HG02798 (cell line): ENCODE data around the gene CDKL1.
"Not testable (repeated sequence)": the region's sequence is repeated elsewhere in the genome, so short reads cannot be mapped to it uniquely, and the experiment has no call there.

Experiments
- ATAC-seq: cut with Tn5 transposase; IDR thresholded peaks from one replicate; pipeline ENCODE4 v1.9.1; 2021; ENCODE audit warnings: mild to moderate bottlenecking; ENCODE audit not compliant: unreplicated experiment, poor library complexity

CDKL1 gene

GRCh38 chr14:50360851-50361250 lies 35.8 kb downstream of the CDKL1 start:
- ATAC-seq, result no peak

DNA sequence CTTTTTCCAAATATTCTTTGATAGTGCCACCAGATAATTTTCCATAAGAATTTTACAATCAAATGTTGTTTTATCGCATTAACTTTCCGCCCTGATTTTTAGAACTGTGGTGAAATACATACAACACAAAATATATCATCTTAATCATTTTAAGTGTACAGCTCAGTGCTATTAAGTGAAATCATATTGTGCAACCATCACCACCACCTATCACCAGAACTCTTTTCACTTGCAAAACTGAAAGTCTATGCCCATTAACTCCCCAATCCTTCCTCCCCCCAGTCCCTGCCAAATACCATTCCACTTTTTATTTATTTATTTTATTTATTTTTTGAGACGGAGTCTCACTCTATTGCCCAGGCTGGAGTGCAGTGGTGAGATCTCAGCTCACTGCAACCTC lies 36.6 kb downstream of the CDKL1 start:
- ATAC-seq, result no peak

DNA sequence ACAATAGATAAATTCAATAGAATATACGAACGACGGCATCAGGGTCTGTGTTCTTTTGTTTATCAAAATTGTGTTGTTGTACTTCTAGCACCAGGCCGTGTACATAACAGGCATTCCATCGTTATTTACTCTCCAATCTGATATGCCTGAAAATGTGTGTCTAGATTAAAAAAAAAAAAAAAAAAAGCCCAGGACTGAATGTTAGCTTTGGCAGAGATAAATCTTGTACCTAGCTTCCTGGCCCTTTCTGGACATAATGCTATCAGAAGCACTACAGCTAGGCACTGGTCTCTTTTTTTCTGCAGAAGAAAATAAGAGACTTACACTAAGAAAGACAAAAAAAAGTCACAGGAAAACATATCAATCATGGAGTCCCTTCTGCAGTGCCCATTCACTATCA lies 37.0 kb downstream of the CDKL1 start:
- ATAC-seq, result no peak

- no peak for ATAC-seq
These were observed 38.8 kb downstream of the CDKL1 start for GRCh38 chr14:50357753-50358395.

- no peak for ATAC-seq
These were observed 39.6 kb downstream of the CDKL1 start for GRCh38 chr14:50357124-50357523.

DNA sequence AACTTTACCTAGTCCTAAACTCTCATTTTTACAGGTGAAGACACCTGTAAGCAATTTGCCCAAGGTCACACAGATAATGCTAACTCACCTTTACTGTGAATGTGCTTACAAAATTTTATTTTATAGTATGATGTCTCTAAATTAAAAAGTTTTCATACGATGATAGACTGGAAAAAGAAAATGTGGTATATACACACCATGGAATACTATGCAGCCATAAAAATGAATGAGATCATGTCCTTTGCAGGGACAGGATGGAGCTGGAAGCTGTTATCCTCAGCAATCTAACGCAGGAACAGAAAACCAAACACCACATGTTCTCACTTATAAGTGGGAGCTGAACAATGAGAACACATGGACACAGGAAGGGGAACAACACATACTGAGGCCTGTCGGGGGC lies 40.4 kb downstream of the CDKL1 start:
- not testable (repeated sequence) for ATAC-seq

DNA sequence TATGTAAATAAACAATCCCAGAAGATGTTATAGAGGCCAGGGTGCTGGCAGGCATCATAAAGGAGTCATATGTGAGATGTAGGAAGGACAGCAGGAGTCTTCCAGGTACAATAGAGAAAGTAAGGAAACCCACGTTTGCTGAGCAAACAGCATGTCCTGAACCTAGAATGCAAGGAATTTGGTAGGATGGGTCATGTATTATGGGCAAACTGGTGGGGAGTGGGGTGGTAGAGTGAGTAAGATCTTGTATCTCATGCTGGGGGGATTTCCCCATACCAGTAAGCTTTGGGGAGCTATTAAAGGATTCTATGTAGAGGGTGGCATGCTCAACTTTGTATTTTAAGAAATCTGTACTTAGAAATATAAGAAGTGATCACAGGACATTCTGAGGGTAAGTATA lies 41.0 kb downstream of the CDKL1 start:
- no peak for ATAC-seq

GRCh38 chr14:50354527-50354926 lies 42.2 kb downstream of the CDKL1 start:
- no peak for ATAC-seq

DNA sequence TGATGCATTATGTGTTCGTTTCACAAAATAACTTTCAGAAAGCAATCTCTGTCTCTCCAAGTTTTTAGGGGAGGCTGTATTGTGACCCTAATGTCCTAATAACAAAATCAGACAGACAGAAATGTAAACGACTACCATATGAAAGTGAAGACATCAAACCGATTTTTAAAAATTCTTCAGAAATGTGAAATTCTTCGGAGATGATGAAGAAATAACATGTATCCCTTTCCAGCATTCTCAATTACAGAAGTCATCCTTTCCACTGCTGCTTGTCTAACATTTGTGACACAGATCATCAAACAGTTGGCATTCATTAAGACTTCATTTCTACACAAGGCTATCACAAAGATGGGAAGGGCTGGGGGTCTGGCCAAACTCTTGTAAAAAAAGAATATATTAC lies 43.6 kb downstream of the CDKL1 start:
- no peak for ATAC-seq

- ATAC-seq, result no peak
These were observed 44.1 kb downstream of the CDKL1 start for GRCh38 chr14:50352584-50352983.

- no peak for ATAC-seq
These were observed 45.7 kb downstream of the CDKL1 start for GRCh38 chr14:50350975-50351374.

DNA sequence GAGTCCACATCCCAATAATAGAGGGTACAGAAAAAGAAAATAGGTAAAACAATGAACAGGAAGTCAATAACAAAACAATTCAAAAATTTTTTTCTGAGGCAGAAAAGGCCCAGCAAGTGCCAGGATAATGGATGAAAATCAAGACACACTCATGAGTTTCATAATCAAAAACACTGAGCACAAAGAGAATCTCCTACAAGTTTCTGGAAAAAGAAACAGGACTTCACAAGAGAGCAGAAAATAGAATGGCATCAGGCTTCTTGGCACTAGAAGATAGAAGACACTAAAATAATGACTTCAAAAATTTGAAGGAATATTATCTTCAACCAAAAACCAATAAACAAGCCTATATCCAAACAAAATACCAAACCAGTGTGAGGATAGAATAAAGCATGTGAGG lies 47.7 kb downstream of the CDKL1 start:
- no peak for ATAC-seq

- no peak for ATAC-seq
These were observed 49.2 kb downstream of the CDKL1 start for GRCh38 chr14:50347521-50347920.

DNA sequence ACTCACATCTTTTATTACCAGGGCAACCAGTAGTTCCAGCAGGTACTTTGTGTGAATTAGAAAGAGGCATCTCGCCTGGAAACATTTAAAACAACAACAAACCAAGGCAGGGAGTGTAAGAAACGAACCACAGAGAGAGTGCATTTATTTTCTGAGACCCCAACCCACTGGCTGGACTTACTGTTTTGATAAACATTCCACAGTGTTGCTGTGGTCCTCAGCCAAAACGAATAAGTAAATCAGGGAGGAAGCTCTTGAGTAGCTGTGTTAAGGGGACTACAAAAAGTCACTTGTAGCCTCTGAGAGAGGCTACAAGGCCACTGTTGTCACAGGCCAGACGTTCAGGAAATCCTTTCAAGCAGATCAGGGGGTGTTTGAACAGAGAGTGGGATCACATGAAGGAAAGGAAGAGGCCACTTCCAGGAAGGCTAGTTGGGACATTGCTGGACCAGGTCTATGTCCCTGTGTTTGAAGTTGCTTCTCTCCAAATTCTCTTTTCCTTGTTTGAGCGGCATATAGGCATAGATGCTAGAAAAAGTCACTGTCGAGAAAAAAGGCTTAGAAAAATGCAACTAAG lies 50.7 kb downstream of the CDKL1 start:
- no peak for ATAC-seq

DNA sequence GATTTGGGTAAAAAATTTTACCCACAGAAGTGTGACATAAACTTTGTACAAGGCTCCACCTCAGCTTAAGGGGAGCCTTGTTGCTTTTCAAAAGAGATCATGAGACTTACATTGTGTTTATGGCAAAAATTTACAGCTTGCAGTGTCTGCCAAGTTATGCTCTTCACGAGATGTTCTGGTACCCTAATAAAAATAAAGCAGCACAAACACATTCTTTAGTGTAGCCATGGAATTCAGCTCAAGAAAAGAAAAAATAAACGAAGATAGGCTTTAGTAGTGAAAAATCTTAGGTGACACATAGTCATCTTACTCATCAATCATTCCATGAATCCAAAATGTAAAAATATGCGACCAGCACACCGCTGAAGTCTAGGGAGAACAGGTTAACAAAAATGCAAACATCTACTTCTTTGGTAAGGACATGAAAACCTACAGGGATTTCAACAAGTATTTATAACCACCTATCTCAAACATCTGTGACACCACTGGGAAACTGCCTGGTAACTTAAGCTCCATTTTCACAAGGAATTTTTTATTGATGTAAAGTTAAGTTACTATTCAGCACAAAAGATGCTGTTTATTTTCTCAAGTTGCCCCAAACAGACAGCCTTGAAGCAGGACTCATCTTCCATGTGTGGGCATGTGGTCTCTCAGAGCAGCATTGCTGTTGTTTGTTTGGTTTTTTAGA lies 51.7 kb downstream of the CDKL1 start:
- ATAC-seq, result no peak

- peak; percentile 86 for ATAC-seq
These were observed 52.4 kb downstream of the CDKL1 start for GRCh38 chr14:50344116-50344775.

DNA sequence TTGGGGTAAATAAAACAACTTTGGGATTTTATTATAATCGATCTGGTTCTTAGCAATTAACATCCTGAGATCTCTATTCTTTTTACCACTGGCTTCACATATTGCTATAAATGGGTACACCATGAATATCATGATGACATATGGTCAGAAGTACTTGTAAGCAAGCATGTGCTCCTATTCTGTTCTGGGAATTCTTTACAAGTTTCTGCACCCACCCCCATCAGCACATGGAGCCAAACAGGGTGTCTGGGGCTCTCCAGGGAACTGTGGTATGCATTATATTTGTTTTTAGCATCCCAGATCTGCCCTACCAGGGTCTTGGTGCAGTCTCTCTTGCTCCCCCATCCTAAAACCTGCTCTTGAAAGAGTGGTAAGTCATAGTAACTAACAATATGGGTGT lies 53.2 kb downstream of the CDKL1 start:
- no peak for ATAC-seq

GRCh38 chr14:50342221-50343078 lies 54.2 kb downstream of the CDKL1 start:
- no peak for ATAC-seq

DNA sequence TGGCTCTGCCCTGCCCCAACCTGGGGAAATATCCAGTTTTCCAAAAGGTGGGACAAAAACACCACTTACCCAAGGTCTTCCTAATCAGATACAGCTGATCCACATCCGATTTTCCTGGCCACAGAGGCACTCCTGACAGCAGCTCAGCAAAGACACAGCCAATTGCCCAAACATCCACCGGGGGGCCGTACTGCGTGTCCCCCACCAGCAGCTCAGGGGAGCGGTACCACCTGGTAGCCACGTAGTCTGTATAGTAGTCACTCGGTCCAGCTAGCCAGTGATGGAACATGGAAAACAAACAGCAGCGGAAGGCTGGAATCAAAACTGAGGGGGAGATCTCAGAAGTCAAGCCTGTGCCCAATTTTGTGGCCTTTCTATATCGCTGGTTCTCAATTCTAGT lies 55.7 kb downstream of the CDKL1 start:
- no peak for ATAC-seq

GRCh38 chr14:50340045-50340444 lies 56.6 kb downstream of the CDKL1 start:
- no peak for ATAC-seq
